Measurements from ENCODE around the gene FXYD3. TPM values are rescaled to one million over a fixed set of nuclear protein-coding genes. Genes with fewer than 3 reads are reported as not detected.
A peak's percentile ranks its signal among the peaks of the same experiment; 100 is the strongest.

The FXYD3 gene
- total and polyA plus RNA-seq, 9 donors: 0.23 to 33.2 (median 3.8) TPM; not detected in 2

DNA sequence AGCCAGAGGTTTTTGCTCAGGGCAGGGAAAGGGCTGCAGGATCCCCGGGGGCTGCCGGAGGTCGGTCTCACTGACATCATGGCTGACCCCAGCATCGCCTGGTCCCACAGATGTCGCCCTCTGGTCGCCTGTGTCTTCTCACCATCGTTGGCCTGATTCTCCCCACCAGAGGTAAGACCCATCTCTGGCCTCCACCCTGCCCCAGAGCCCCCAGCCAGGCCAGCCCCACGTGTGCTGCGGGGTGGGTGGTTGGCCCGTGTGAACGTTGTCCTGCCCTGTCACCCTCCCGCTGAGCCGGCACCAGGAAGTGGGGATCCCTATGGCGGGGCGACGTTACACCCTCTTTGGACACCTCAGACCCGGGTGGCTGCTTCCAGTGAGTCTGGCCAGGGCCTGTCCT lies 39.8 kb downstream of the FXYD3 start:
- Histone ChIP-seq H3K9me3 (no peaks in the 10 kb centered on the region), H3K27me3 (no peaks in the 10 kb centered on the region), H3K4me3 (peak overlapping the region; percentile 46), H3K36me3 (no peaks in the 10 kb centered on the region), H3K27ac (no peak overlapping the region), H3K4me1 (ENCODE audit: insufficient read depth) (no peaks in the 10 kb centered on the region)
- no peak for DNase-seq
- TF ChIP-seq EP300 (IDR thresholded peaks at IDR 0.05) (no peak), POLR2A (IDR thresholded peaks at IDR 0.05) (no peak)
- TF ChIP-seq, protein P1, sequence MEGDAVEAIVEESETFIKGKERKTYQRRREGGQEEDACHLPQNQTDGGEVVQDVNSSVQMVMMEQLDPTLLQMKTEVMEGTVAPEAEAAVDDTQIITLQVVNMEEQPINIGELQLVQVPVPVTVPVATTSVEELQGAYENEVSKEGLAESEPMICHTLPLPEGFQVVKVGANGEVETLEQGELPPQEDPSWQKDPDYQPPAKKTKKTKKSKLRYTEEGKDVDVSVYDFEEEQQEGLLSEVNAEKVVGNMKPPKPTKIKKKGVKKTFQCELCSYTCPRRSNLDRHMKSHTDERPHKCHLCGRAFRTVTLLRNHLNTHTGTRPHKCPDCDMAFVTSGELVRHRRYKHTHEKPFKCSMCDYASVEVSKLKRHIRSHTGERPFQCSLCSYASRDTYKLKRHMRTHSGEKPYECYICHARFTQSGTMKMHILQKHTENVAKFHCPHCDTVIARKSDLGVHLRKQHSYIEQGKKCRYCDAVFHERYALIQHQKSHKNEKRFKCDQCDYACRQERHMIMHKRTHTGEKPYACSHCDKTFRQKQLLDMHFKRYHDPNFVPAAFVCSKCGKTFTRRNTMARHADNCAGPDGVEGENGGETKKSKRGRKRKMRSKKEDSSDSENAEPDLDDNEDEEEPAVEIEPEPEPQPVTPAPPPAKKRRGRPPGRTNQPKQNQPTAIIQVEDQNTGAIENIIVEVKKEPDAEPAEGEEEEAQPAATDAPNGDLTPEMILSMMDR (IDR thresholded peaks at IDR 0.05): no peak
- 26 to 35% (median 33%) methylated on average over 15 to 17 of the region's 17 CpGs for WGBS, 3 donors
- intact Hi-C loops (cut with DNase I): no loop called here

DNA sequence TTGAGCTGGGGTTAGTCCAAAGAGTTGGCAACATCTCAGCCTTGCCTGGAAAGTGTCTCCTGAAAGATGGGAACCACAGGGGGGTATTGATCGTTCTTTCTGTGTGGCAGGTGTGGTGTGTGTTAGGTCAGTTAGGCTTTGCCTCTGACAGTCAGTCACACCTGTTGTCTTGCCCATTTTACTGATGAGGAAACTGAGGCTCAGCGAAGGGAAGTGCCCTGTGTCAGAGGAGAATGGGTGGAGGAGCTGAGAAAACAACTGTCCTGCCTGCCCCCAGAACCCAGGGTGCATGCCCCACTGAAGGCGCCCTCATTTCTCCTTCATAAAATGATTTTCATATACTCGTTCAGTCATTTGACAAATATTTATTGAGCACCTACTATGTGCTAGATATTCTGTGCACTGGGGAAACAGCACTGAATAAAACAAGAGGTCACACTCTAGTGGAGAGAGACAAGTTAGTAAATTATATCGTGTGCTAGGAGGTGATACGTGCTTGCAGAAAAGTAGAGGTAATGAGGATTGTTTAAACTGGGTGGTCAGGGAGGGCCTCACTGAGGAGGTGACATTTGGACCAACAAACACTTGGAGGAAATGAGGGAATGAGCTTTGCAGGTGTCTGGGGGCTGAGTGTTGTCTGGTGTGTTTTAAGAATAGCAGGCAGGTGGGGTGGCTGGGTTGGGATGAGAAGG lies 40.5 kb downstream of the FXYD3 start:
- intact Hi-C loops (cut with DNase I): no loop called here

DNA sequence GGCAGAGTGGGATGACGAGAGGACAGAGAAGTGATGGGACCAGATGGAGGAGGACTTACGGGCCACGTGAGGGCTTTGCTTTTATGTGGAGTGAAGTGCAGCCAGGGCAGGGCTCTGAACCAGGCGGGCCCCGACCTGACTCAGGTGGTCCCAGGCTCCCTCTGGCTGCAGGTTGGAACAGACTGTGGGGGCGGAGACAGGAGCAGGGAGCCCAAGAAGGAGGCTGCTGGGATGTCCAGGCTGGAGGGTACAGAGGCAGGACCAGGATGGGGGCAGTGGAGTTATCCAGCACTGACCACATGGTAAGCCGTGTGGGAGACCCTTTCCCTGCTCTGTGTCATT lies 41.0 kb downstream of the FXYD3 start:
- 70 to 77% (median 74%) methylated on average over 7 of the region's 7 CpGs for WGBS, 3 donors
- H3K36me3 ChIP-seq: no peaks in the 10 kb centered on the region

More for the DNA sequence above, 40.5 kb downstream of the FXYD3 start:
- no peaks in the 10 kb centered on the region for H3K9me3 ChIP-seq
- no peaks in the 10 kb centered on the region for H3K36me3 ChIP-seq
- TF ChIP-seq, protein P1 (IDR thresholded peaks at IDR 0.05): no peak
- TF ChIP-seq EP300 (IDR thresholded peaks at IDR 0.05): no peak
- TF ChIP-seq POLR2A (IDR thresholded peaks at IDR 0.05): no peak
- WGBS, 3 donors: 81 to 87% (median 85%) methylated on average over 6 of the region's 6 CpGs
- H3K27me3 ChIP-seq: no peaks in the 10 kb centered on the region
- H3K4me1 ChIP-seq (ENCODE audit: insufficient read depth): no peaks in the 10 kb centered on the region
- H3K4me3 ChIP-seq: no peak overlapping the region
- DNase-seq: no peak
- H3K27ac ChIP-seq: no peak overlapping the region

DNA sequence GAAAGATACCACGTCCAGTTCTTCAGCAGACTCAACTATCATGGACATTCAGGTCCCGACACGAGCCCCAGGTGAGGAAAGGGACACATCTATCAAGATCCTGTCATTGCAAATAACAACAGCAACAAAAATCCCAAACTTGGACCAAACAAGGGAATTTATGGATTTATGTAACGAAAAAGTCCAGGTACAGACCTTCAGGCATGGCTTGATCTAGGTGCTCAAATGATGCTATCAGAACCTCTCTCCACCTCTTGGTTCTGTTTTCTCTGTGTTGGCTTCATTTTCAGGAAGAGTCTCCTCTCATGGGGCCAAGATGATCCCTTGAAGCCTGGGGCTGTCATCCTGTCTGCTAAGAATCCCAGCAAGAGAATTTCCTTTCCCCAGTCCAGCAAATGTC lies 41.8 kb downstream of the FXYD3 start:
- DNase-seq: no peak
- intact Hi-C loops (cut with DNase I): no loop called here
- no peaks in the 10 kb centered on the region for H3K27me3 ChIP-seq

More for the DNA sequence above, 41.0 kb downstream of the FXYD3 start:
- no peak overlapping the region for H3K4me3 ChIP-seq
- H3K27me3 ChIP-seq: no peaks in the 10 kb centered on the region
- H3K4me1 ChIP-seq (ENCODE audit: insufficient read depth): no peaks in the 10 kb centered on the region
- no peak for DNase-seq
- intact Hi-C loops (cut with DNase I): no loop called here
- no peaks in the 10 kb centered on the region for H3K9me3 ChIP-seq
- no peak overlapping the region for H3K27ac ChIP-seq
- no peak for TF ChIP-seq POLR2A (IDR thresholded peaks at IDR 0.05)
- no peak for TF ChIP-seq EP300 (IDR thresholded peaks at IDR 0.05)
- TF ChIP-seq, protein P1 (IDR thresholded peaks at IDR 0.05): no peak

More for the DNA sequence above, 41.8 kb downstream of the FXYD3 start:
- H3K36me3 ChIP-seq: no peaks in the 10 kb centered on the region
- no peaks in the 10 kb centered on the region for H3K9me3 ChIP-seq
- no peak overlapping the region for H3K27ac ChIP-seq
- 90 to 95% (median 93%) methylated on average over 4 of the region's 4 CpGs for WGBS, 3 donors
- no peak overlapping the region for H3K4me3 ChIP-seq
- no peaks in the 10 kb centered on the region for H3K4me1 ChIP-seq (ENCODE audit: insufficient read depth)
- TF ChIP-seq, protein P1 (IDR thresholded peaks at IDR 0.05): no peak
- TF ChIP-seq POLR2A (IDR thresholded peaks at IDR 0.05) (no peak), EP300 (IDR thresholded peaks at IDR 0.05) (no peak)
